Upper lobe of right lung (tissue), 1 donor: ENCODE data around the gene CTSC. TPM values are rescaled to one million over a fixed set of nuclear protein-coding genes. Genes with fewer than 3 reads are reported as not detected.

Experiments
- total RNA-seq: library from RNA; stranded (reverse); fragmentation: NEBNext Ultra II Directional; extraction: Animal tissue kit (Norgen Biotek cat#: 25700); gene quantifications from one replicate; pipeline ENCODE4 v1.2.1, GENCODE V29; 2021
- donor health status: DM: no; HTN: yes; CAD: no; lungs with severe emphysema.

The CTSC gene
- total RNA-seq, 1 donor from 2014 or later, result 278 TPM

Other genes starting within 250 kb of the CTSC start
- gene RAB38, start 162.3 kb downstream of the CTSC start, total RNA-seq, result 8.1 TPM